DMS 273 treated with DMSO at 0.1 percent for 48 hours (cell line): ENCODE measurements around the gene TTLL9.
A peak's percentile ranks its signal among the peaks of the same experiment; 100 is the strongest.

Experiments used
- DNase-seq: peaks from one replicate; lab custom pipeline; 2025; lab: John Stamatoyannopoulos, UW

The TTLL9 gene

DNA sequence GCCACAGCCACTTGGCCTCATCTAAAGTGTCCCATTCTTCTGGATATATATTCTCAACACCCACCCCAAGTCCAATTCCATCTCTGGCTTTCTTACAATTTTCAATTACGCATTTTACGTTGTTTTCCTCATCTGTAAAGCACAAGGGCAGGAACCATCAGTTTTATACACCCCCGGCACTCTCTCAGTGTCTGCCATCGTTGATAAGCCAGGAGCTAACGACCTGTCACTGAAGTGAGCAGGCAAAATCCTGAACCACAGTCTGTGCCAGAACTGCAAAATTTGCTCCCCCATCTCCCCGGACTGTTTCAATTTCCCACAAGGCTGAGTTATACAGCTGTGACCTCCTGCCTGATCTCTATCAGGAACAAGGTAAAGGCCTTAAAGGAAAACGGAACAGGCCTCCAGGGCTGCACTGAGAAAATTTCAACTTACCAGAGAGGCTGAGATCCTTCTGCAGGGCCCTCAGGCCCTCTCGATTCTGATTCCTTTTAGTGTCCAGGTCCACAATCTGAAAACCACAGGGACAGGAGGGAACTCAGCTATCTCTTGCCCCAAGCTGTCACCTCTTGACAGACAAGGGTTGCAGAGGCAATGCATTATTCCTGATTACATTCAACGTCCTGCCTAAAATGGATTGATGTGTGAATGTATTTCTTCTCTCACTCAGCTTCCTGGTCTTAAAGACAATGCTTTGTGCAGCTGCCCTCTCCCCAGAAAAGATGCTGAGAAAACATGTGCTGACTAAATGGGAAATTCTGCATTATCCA lies 79.6 kb downstream of the TTLL9 start:
- no peak for DNase-seq

DNA sequence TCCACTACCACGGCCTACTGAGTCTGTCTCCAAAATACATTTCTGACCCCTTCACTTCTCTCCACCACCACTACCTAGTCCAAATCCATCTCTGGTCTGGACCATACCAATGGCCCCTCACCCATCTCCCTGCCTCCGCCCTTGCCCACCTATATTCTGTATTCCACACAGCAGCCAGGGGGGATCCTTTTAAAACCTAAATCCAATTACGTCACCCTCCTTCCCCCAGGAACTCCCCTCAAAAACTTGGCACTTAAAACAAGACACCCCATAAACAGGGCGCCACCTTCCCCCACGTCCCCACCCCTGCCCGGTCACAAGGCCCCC lies 80.7 kb downstream of the TTLL9 start:
- no peak for DNase-seq

DNA sequence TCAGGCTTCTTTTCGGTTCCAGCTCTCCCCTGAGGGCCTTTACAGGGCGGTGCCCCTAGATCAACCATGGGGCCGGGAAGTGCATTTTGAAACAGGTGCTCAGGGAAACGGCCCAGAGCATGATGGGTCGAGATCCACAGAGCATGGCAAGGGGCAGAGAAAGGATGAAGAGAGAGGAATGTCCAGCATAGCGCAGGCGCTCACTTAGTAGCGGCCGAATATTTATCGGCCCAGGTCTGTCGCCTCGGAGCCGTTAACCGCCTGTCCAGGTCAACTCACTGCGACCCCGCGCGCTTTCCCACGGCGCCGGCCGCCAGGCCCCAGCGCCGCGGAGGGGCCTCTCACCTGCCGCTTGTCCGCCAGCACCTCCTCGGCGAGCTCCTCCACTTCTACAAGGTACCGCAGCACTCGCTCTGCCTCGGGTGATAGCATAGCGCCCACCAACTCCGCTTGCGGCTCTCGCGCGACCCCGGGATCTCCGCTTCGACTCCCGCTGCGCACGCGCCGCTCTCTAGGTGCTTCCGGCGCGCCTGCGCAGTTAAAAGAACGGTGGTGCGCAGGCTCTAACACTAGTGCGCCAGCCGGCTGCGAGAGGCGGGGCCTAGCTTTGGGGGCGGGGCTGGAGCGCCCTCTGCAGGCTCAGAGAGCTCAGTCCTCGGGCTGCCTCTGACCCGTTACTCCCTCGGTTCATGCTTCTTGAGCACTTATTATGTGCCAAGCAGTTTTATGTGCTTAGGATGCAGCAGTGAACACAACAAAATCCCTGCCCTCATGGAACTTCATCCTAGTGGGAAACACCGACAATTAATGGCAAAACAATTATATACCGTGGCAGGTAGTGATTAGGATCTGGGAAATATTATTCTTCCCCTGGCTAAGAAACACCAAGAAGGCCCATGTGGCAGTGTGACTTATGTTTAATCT lies 81.4 kb downstream of the TTLL9 start, which contains the start of gene PDRG1:
TSS of gene PDRG1 (minus strand) at position 517 of the 924 bp plus-strand sequence. CDS start at position 432, 85 bp downstream.
- DNase-seq: peak; percentile 93

DNA sequence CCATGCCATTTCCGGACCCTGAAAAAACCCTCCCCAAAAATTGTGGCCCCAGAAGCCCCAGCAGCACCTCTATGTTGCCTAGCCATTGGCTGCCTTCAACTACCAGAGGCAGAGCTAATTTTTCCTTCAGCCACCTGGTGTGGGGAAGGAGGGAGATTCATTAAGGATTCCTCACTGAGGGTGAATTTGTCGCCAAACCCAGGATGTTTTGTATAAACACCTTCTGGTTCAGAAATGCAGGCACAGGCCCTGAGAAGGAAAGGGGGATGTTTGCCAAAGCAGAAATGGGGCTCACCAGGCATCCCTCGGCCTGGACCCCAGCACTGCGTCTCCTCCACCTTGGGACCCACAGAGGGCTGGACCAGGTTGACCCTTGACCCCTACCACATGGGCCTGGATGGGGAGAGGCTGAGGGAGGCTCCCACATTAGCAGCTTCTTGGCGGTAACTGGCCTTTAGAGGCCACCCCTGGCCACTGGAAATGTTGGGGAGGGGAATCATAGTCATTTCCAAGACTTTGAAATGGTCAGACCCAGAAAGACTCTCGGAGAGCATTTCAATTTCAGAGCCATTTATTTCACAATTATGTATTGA lies 83.2 kb downstream of the TTLL9 start:
- DNase-seq: no peak

DNA sequence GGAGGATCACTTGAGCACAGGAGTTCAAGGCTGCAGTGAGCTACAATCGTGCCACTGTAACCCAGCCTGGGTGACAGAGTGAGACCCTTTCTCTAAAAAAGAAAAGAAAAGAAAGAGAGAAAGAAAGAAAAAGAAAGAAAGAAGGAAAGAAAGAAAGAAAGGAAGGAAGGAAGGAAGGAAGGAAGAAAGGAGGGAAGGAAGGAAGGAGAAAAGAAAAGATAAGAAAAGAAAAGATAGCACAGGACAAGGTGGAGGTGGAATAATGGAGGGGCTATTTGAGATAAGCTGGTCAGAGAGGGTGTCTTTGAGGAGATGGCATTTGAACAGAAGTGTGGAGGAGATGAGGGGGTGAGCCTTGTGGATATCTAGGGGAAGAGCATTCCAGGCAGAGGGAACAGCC lies 84.1 kb downstream of the TTLL9 start:
- no peak for DNase-seq

DNA sequence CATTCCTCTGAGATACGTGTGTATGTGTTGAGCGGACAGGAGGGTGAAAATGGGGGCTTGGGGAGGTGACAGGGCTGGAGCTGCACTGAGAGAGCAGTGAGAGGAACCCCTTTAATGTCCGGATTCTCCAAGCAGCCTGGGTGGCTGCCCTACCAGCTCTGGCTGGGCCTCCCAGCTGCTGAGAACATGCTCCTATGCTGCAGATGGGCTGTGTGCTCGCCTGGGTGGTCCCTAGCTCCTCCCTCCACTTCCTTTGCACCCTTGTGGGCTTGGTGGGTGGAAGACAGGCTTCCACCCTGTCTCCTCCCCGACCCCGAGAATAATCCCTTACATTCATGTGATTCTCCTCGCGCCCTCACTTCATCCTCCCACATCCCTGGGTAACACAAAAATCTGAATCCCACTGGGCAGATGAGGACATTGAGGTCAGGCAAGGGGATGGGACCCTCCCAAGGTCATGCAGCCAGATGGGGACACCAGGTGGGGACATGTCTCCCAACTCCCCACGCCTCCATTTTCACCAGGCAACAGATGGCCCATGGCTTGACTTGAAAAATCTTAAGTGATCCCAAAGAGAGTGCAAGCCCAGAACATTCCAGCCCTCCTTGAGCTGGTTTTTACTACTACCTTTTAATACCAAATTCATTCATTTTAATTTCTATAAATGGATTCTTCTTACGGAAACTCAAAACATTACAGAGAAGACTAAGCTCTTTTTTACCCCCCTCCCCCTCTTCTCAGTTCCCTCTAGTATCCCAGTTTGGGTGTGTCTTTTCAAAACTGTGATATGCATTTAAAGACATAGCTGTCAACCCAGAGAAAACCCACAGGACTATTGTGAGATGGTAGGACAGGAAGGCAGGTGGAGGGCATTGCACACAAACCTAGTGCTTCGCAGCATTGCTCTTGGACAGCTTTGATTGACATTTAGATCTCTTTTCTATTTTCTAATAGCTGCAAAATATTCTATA lies 86.4 kb downstream of the TTLL9 start:
- peak; percentile 87 for DNase-seq

DNA sequence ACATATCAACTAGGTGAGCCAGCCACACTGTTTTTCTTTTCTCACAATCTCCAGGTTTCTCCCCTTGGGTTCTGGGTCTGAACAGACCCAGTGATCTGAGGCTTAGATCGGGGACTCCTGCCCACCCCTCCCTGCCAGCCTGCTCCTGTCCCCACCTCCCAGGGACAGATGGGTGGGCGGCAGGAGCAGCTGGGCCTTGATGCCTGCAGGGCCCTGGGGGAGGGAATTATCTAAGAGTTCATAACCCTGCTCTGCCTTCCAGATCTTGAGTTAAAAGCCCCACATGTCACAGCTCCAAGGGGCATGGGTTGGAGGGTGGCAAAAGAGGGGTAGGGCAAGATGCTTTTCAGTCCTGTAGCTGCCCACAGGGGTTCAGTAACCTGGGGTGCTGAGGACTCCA lies 92.3 kb downstream of the TTLL9 start:
- DNase-seq: peak; percentile 81

DNA sequence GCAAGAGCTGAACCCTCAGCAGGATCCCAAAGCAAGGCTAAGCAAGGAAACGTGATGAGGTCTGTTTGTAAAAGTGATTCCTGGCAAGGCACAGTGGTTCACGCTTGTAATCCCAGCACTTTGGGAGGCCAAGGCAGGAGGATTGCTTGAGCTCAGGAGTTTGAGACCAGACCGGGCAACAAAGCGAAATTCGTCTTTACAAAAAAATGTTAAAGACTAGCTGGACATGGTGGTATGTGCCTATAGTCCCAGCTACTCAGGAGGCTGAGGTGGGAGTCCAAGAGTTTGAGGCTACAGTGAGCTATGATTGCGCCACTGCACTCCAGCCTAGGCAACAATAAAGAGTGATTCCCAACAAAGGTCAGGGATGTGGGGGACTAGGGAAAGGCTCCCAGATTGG lies 93.5 kb downstream of the TTLL9 start:
- no peak for DNase-seq

DNA sequence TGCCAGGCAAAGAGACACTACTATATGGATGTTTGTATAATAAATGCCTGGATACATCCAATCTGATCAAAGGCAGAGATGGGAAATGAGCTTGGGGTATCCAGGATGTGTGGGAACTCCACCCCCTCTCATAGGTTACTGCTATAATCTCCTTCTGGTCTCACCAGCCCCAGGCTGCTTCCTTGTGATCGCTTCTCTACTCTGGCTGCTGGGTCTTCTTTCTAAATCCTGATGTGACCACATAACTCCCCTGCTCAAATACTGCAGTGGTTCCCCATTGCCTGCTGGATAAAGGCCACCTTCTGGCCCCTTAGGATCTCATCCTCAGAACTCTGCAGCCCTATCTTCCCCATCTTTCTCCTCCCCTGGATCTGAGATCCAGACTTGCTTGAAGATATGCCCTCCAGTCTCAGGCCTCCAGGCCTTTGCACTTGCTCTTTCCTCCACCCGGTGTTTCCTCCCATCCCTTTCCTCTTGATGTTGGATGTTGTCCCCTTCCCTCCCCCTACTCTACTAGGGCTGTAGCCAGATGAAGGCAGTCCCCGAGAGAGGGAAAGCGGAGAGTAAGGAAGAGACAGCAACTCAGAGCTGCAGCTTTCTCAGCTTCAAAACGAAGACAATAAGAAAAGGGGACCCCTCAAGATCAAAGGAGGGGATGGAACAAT lies 96.7 kb downstream of the TTLL9 start:
- DNase-seq: no peak

DNA sequence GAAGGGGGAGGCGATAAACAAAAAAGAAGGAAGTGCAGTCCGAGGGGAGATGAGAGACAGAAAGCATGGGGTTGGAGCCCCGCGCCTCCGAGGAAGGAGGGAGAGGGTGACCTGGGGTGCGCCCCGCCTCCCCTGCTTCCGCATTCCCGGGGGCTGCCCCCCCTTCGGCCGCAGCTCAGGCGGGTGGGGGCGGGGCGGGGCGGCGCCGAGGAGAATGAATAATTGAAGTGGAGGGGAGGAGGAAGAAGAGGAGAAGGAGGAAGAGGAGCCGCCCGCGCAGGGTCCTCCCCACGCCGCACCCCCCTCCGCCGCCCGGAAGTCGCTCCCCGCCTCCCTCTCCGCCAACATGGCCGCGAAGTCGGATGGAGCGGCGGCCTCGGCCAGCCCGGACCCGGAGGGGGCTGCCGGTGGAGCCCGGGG lies 97.4 kb downstream of the TTLL9 start, which contains the start of gene XKR7:
TSS of gene XKR7 (plus strand) at position 322 of the 420 bp plus-strand sequence. CDS start at position 347, 25 bp downstream.
- no peak for DNase-seq

DNA sequence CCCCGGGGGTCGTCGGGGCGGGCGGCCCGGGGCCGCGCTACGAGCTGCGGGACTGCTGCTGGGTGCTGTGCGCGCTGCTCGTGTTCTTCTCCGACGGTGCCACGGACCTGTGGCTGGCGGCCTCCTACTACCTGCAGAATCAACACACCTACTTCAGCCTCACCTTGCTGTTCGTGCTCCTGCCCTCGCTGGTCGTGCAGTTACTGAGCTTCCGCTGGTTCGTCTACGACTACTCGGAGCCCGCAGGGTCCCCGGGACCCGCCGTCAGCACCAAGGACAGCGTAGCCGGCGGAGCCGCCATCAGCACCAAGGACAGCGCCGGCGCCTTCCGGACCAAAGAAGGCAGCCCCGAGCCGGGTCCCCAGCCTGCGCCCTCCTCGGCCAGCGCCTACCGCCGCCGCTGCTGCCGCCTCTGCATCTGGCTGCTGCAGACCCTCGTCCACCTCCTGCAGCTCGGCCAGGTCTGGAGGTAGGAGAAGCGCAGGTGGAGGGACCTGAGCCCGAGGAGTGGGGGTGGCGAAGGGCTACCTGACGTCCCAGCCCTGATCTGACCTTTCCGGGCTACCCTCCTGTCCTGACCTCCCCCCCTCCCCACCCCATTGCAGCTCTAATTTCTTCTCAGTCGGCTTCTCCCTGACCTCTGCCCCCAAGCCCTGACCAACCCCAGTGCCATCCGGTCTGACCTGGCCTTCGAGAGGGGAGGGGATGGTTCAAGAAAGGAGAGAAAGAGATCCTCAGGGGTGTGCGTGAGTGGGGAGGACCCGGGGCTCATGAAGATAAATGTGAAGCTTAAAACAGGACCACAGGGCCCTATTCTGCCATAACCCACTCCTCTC lies 98.1 kb downstream of the TTLL9 start:
- no peak for DNase-seq

DNA sequence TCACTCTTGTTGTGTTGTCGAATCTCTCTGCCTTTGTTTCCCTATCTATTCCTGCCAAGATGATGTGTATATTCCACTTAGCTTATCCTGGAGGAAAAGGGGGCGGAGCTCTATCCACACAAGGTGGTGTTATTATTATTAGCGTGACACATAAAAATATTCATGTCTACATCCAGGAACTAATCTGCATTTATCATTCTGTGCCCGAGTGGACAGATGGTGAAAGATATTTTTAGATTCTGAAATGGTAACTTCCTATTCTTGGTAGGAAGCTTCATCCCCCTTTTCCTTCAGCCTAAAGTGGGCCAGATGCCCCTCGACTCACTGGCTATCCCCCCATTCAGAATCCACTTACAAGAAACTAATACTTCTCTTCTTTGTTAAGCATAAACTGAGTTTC lies 99.6 kb downstream of the TTLL9 start:
- DNase-seq: no peak

DNA sequence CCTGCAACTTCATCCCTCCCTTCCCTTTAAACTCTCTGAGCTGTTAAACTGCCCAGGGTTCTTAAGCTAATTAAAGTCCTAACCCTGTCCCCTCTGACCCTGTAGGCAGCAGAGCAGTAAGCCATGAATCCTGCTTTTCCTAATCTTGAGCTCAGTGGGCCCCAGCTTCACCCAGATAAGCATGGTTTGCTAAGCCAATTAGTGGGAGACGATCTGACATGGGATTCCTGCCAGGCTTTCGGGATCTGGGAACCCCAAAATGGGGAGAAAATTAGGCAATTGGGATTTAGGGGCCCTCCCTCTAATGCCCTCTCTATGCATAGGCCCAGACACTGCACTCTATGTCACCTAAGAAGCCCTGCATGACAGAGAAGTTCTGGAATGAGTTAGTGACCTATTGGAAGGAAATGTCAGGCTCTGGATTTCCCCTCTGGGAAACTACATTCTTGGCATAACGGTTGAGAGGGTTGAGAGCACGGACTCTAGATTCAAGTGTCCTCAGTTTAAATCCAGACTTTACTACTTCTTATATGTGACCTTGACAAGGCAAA lies 102.1 kb downstream of the TTLL9 start:
- no peak for DNase-seq

DNA sequence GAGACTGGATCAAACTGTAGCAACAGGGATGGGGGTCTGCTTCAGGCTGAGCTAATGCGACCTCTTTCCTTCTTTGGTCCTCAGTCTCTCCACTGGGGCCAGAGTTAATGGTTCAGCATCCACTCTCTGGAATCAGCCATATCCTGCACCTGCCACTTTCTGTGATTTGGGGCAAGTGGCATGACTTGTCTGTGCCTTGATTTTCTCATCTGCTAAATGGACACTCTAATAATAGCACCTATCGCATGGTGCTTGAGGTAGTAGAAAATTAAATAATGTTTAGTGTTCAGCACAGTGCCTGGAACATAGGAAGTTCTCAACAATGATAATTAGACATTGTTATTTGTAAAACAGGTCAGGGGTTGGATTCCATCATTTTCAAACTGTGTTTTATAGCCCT lies 103.9 kb downstream of the TTLL9 start:
- DNase-seq: no peak

DNA sequence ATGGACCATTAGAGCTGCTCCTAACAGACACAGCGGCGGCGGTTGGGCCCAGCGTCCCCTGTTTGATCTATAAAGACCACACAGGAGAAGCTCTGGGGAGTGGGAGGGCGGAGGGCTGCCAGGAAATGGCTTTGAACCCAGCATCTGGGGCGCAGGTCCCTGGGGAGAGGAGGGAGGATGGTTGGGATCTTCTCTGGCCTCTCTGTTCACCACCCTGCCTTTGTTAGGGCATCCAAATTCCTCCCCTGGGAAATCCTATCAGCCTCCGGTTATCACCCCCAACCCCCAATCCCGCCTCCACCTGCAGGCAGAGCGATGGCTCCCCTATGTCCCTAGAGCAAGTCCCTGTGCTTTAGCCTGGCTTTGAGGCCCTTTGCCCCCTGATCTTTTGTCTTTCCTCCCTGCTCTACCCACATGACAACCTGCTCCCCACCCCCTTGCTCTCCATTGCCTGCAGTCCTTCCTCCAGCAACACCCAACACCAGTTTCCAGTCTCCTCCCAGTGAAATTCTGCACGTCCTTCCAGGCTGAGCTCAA lies 104.6 kb downstream of the TTLL9 start:
- no peak for DNase-seq

DNA sequence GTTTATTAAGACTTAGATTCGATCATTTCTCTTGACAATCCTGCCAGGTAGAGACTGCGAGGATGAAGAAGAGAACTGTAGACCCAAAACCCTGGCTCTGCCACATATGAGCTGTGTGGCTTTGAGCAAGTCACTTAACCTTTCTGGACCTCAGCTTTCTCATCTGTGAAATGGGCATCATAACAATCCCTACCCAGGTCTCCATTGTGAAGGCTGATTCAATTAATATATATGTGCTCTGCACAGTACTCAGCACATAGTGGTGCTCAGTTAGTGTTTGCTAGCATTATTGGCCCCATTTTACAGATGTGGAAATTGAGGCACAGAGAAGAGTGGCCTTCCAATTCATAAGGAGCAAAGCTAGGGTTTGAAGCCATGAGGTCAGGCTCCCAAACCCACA lies 105.4 kb downstream of the TTLL9 start:
- DNase-seq: no peak

DNA sequence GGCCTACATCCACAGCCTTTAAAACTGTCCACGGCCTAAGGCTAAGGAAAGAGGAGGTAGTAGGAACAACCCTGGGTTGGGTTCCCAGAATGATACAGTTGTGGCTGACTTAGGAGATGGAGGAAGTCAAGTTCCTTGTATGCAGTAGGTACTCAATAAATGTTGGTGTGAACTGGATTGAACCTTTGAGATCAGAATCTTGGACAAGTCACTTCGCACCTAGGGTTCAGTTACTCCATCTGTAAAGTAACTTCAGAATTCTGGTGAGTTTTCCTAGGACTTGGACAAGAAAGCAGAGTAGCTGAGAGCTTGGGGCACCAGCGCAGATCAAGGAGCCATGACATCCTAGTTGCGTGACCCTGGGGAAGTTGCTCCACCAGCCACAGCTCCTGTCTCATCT lies 106.6 kb downstream of the TTLL9 start:
- no peak for DNase-seq

DNA sequence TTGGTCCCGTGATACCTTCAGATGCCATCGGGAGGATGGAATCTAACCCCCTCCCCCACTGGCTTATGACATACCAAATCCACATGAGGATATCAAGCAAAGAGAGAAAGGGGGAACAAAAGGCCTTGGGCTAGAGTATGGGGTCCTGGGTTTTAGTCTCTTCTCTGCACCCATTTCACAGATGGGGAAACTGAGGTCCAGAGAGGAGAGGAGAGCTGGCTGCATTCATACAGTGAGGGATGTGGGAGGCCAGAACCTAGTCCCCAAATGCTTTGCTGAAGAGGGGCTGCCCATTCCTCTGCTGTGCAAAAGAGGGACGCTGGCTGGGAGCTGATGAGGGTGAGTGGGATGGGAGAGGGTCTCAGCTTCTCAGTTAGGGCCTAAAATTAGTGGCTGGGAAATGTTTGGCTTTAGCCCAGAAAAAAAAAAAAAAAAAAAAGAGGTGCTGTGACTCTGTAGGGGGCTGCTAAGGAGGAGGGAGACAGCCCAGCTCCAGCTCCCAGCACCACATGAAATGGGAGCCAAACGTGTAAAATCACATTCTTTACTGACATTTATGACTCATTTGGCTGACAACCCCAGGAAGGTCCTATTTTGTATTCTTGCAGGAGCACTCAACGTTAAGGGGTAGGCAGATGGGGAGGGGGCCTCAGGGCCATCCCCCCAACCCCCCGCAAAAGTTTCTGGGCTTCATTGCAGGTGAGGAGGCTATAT lies 109.4 kb downstream of the TTLL9 start:
- DNase-seq: no peak

DNA sequence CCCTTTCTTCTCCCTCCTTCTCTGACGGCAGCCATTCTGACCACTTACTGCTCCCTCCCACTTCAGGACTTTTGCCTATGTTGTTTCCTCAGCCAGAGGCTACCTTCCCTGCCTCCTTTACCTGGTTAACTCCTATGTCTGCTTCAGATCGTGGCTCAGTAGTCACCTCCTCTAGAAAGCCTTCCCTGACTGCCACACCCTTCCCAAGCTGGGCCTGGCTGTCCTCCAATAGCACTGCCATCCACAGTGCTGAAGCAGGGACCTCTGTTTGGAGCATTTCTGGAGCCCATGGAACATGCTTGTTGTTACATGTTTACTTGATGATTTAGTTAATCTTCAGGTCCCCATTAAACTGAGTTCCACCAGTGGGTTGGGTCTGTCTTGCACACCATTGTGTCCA lies 111.3 kb downstream of the TTLL9 start:
- no peak for DNase-seq
